Effector CD4-positive, alpha-beta T cell (primary cell): ENCODE measurements around the gene CPED1.
"Not testable (repeated sequence)": the region's sequence is repeated elsewhere in the genome, so short reads cannot be mapped to it uniquely, and the experiment has no call there.

Source experiments
- DNase-seq: peaks from one replicate; pipeline ENCODE4 v3.0.0-alpha.2; 2020

Gene CPED1

DNA sequence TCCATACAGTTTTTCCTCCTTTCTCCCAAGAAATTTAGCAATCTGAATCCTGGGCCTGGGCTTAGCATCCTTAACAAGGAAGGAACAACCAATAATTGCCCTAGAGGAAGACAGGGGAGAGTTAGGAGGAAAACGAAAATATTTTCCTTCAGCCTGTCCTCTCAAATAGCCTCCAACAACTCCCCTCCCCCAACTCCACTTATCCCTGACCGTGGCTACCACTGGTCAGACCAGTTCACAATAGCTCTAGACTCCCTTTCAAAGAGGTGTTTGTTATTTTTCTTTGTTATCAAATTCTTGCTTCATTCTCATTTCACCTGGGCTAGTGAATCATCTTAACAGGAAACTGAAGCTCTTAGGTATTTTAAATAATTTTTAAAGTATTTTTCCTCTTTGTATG, 114.1 kb downstream of the CPED1 start:
- no peak for DNase-seq

DNA sequence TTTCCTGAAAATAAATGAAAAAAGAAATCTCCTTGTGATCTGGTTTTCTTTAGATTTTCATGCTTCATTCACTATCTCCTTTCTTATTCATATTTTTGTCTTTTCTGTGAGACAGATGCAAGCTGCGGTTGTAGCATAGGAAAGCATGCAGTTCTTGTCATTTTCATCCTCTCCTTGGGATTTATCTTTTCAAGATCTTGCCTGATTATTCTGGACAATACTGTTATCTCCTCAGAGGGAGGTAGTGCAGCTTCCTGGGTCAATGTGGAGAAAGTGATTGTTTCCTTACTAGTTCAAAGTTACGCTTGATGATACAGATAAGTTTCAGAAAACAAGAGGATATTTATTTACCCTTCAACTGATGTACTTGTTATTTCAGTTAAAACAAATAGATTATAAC, 114.6 kb downstream of the CPED1 start:
- no peak for DNase-seq

DNA sequence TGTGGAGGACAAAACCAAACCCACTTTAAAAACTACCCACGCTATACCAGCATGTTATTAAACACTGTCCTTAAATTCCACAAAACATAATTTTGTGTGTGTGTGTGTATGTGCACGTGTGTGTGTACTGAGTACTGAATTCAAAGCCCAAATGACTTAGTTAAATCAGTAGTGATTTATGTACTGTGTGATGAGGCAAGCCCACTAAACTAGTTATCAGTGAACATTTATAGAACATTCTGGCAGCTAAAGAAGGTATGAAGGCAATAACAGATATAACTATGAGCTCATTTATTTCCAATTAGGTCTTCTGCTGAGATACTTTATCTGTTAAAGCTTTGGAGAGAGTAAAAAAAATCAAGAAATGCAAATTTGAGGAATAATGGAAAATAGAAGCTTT, 115.1 kb downstream of the CPED1 start:
- DNase-seq, result no peak

DNA sequence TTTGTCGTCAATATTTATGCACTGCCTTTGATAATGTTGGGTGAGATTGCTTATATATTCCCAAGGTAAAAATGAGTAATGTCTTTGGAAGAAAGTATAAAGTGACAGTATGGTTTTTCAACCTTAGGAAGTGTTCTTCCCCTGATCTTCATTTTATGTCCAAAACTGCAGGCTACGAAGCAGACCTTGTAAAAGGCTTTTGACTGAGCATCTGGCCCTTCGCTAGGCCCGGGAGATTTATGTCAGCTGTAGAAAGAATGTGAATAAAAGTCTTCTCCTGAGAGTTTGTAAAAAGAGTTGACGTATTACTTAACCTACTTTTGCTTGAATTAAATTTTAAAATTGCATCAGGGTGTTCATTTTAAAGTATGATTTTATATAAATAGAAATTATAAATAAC, 116.8 kb downstream of the CPED1 start:
- DNase-seq, result no peak

DNA sequence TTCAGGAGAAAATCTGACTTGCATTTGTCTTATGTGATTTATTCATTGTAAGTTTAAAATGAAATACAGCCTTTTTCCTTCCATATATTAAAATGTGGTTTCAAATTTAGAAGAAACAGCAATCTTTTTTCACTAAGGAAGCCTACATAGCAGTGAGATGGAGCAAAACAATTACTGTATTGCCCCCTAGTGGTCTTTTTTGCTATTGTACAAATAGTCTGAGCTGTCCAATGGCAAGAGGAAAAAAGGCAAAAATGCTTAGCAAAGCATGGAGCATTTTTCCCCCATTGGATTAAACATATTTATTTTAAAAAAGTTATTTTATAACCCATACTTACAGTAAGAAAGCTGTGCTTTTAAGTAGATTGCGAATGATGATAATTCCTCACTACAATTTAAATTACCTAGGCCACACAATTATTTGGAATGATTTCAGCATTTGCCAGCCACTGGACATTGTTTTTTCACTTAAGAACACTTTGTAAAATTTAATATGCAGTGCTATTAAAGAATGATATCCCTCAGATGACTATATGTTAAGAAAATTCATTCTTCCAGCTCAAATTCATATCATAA, 119.5 kb downstream of the CPED1 start:
- DNase-seq, result no peak

DNA sequence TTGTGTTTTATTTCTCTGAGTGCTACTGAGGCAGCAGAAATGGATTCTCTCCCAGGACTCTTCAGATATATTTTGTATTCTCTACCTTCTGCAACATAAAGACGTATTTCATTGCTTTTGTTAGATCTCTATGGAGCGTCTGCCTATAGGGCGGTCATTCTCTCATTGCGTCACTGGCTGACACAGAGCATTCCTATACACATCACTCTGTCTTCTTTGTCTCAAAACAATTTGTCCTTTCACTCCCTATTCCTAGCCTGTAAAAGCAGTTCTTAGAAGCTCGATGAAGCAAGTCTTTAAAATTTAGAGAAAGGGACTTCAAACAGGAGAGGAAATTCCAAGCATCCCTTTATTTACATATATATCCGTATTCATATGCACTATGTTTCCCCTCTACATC, 120.6 kb downstream of the CPED1 start:
- DNase-seq, result no peak

DNA sequence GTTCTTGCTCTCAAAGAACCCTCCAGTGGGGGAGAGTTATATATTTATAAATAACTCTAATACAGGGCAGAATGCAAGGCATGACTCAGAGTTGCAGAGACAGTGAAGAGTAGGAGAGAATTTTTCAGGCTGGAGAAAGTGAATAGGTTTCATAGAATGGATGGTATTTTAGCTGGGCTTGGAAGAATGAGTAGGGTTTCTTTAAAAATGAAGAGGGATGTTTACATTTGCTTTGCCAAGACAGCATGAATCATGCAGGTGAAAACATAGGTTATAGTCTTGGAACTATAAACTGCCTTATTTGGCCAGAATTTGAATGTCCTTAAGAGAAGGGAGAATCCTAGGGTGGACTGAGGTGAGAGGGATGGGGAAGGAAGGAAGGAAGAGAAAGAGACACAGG, 124.8 kb downstream of the CPED1 start:
- no peak for DNase-seq

DNA sequence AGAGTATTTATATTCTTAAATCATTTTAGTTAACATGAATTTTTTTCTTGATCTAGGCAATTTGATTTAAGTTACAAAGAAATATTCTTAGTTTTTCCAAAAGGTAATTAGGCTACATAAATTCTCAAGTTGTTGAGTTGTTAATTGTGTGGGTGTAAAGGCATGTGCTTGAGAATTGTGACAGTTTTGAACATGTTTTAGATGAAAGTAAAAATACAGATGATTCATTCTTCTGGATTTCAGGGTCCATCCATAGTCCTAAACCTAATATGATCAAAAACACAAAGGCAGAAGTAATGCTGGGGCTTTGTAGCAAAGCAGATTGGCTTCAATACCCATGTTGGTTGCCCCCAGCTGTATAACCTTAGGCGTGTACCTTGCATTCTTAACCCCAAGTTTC, 127.9 kb downstream of the CPED1 start:
- DNase-seq, result no peak

DNA sequence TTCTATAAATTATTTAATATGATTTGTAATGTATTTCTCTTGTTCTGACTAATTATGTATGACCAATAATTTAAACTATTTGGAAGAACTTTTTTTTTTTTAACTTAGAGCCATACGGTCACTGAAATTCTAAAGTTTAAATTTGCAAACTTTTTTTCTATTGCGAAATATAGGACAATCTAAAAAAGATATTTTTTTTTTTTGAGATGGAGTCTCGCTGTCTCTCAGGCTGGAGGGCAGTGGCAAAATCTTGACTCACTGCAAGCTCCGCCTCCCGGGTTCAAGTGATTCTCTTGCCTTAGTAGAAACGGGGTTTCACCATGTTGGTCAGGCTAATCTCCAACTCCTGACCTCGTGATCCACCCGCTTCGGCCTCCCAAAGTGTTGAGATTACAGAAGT, 130.5 kb downstream of the CPED1 start:
- no peak for DNase-seq

DNA sequence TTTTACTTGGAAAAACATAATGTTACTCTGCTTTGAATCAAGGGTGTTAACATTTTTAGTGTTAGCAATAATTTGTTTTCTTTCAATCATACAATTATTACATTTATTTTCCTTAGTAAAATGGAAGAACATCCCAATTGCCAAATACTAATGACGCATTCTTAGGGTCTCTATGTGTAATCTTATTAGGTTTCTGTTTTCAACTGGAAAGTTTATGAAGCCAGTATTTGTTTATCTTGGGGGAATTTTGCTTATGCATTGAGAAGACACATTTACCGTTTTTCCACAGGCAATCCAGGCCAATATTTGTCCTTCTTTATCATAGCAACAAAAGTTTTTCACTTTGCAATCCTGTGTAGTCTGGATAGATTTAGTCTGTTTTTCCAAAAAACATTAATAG, 134.5 kb downstream of the CPED1 start:
- no peak for DNase-seq

DNA sequence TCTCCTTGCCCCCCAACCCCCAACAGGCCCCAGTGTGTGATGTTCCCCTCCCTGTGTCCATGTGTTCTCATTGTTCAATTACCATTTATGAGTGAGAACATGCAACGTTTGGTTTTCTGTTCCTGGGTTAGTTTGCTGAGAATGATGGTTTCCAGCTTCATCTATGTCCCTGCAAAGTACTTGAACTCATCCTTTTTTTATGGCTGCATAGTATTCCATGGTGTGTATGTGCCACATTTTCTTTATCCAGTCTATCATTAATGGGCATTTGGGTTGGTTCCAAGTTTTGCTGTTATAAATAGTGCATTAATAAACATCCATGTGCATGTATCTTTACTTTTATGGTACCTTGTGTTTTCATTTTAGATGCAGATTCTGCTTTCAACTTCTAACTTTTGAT, 136.9 kb downstream of the CPED1 start:
- DNase-seq, result not testable (repeated sequence)

DNA sequence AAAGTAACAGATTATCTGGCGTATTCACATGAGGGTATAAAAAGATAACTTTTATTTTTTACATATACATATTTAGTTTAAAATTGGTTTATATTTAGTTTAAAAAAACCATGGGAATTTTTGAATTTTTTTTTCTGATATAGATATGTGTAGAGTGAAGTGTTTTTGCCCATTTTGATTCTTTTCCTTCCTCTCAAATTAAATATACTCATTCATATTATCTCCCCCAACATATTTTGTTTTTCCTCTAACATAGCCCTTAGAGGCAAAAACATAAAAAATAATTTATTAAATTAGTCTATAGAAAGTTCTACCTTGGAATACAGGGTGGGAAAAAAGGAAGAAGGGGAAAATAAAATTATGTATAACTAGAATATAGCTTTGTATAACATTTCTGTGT, 137.7 kb downstream of the CPED1 start:
- DNase-seq, result no peak

DNA sequence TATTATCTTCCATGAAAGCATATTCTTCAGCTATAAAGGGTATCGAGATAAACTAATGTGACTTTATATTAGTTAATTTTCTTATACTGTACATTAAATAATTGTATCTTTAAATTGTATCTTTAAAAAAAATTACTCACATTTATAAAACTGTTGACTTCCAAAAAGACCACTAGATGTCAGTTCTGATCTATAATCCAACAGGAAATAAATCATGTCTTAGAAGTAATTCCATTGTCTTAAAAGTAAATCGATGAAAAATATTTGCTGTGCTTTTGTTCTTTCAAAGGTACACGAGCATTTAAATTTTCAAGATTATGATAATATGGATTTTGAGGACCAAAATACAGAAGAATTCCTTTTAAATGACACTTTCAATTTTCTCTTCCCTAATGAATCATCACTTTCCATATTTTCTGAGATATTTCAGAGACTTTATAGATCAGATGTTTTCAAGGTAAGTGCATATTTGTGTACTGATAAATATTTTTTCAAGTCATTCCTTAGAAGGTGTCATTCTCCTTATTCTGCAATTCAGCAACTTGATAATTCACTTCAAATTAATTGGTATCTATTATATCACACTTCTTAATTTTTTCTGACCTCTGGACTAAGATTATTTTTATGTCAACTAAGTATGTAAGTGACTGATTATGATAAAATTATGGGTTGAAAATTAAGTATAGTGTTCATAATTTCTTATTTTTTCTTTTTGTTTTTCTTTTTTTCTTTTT, 138.5 kb downstream of the CPED1 start:
- DNase-seq, result no peak

DNA sequence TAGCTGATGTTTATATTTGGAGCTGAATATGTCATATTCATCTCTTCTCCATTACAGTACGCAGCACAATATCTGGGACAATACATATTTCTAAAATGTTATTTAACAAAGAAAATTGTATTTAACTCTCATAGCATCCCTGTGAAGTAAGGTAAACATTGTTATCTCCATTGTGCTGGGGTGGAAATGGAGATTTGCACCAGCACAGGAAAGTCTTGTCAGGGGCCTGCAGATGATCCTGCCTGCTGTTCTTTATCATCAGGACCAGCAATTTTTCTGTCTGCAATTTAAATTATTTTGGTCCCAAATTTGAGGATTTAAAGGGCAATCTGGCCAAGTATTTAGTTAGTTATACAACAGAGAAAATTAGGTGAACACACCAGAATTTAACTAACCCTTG, 144.4 kb downstream of the CPED1 start:
- DNase-seq, result no peak

DNA sequence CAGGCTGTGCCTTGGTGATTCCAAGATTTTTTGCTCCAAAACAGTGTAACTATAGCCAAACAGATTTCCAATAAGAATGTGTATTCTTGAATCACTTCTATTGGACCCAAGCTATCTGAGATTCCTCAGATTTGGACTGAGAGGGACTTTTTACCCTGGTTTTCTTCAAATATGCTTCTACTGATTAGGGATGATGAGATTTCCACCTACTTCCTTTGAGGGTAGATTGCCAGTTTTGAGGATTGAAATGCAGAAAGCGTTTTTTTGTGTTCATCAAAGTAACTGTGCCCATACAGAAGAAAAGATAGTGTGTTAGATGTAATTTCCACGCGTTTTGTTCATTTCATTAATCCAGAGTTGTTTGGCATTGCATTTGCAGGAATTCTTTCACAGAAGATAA, 144.9 kb downstream of the CPED1 start:
- DNase-seq, result no peak

DNA sequence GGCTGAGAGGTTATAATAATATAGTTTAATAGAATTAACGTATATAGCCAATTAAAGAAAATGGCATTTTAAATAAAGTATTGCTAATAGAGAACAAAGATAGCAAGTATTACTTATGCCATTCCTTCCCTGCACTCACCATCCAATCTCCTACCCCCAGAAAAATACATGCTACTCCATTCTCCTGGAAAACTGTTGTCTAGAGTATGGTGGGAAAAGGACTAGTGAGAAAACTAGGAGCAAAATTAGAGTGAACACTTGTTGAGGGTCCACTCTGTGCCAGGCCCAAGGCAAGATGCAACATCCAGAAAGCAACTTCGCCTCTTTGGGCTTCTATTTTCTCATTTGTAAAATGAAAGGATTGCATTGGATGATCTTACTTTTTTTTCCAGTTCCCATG, 149.1 kb downstream of the CPED1 start:
- no peak for DNase-seq

DNA sequence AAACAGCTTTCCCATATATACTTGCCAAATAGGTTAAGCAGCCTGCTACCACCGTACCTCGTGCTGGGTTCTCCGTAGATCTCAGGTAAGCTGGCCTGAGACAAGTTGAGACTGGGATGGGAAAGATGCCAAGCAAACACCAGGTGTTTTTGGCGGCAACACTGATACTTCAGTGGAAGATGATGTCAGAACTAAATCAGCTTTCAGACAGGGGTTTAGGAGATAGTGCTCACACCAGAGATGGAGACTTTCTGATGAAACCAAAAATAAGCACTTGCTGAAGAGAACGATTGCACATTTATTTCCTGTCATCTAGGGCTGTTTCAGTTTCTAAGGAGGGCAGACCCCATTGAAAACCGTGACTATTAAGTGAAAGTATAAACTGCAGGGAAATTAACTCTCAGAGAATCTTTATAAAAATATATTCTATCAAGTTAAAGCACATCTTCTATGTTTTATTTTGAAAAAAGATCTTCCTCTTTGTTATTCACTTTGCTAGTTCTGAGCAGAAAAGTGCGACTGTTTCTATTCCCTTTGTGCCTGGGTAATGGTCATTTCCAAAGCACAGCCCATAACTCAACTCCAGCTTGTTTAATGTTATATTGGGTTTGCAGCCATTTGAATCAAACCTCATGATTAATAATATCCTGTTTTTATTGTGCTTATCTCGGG, 149.9 kb downstream of the CPED1 start:
- DNase-seq, result no peak

DNA sequence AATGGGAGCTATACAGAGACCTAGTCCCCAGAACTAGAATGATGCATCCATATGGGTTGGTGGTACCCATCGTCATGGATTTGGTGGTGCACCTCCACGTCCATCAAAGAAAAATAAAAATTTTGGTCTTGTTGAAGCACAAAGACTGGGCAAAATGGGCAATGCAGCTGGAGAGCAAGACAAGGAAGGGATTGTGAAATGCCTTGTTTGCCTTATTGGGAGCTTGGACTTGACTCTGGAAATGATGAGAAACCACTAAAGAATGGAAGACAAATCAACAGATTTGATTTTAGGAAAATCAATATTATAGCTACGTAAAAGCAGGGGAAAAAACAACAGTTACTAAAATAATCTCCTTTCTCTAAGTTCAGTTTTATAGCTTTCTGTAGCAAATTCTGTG, 150.9 kb downstream of the CPED1 start:
- DNase-seq, result no peak

DNA sequence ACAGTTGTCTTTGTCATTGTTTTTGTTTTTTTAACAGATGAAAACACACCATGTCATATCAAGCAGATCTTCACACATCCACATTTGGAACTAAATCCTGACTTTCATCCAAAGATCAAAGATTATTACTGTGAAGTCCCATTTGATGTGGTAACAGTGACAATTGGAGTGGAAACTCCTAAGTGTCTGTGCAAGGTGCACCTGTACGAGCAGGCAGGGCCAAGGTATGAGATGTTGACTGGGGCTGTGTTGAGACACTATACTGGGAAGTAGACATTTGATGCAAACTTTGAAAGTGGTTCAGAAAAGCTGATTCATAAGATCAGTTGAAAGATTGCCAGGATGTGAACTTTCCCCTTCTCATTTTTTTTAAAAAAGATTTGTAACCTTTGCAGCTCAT, 152.3 kb downstream of the CPED1 start:
- DNase-seq, result no peak

DNA sequence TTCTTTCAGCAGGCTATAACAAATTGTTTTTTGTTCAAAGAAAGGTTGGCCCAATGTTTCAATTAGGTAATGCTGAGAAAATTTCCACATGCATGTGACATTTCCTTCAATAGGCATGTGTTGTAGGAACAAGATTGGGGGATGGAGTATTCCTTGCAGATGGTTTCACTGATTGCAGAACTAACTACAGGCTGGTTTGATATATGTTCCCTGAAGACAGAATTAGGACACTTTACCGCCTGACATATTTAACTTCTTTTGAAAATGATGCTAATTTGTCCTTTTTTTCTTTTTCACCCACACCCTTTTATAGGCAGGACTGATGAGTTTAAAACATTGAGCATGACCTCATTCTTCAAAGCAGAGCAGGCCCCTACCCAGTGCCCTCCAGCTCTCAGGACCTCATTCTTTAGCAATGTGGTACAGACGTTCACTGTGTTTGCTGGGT, 163.3 kb downstream of the CPED1 start:
- DNase-seq, result no peak

DNA sequence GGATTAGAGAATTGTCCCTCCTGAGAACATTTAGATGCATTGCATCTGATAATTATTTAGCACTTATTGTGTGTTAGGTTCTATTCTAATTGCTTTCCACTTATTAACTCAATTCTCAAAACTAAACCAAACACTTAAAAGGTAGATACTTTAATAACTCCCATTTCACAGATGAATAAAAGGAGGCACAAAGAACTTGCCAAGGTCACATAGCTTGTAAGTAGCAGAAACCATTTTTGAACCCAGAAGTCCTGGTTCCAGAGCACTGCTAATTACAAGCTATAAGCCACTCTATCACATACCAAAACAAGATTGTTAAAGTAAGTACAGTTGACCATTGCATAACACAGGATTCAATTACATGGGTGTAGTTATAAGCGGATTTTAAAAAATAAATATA, 164.9 kb downstream of the CPED1 start:
- DNase-seq, result no peak

DNA sequence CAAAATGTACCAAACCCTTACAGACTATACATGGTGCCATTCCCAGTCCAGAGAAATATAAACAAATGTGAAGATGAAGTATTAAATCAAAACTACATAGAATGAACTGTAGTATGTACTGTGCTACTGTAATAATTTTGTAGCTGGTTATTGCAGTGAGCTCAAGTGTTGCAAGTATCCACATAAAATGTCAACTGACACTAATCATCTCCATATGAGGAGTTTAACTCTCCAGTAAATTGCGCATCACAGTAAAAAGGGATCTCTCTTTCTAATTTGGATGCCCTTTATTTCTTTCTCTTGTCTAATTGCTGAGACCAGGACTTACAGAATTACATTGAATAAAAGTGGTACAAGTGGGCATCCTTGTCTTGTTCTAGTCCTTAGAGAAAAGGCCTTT, 165.5 kb downstream of the CPED1 start:
- DNase-seq, result no peak

DNA sequence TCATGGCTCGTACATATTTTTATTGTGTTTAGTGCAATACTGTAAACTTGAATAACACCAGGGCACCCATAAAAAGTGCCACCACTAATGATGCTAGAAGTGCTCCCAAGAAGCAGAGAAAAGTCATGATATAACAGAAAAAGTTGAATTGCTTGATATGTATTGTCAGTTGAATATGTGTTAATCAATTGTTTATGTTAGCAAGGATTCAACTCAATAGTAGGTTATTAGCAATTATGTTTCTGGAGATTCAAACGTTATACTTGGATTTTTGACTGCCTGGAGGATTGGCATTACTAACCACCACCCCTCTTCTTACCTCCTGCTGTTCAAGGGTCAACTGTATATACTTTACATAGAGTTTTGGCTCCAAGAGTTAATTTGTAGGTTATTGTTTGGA, 168.3 kb downstream of the CPED1 start:
- no peak for DNase-seq

DNA sequence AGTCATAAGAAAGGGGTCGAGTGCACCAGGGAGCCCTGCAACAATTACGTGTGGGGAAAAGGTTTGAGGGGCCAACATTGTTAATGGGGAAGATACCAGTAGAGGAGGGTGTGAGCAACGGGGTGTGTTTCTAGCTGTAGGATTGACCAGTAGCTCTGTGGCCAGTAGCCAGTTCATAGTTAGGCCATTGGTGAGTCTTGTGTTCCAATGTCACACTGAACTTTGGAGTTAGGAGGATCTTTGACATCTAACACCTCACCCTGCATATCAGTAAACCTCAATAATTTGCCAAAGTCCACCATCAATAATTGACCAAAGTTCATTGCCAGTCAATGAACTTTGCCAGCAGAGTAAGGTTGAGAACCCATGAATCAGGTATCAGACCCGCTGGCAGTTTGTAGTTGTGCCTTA, 168.8 kb downstream of the CPED1 start:
- no peak for DNase-seq
